ENCODE measurements around the gene DNASE2. TPM values are rescaled to one million over a fixed set of nuclear protein-coding genes. Genes with fewer than 3 reads are reported as not detected.

DNASE2 gene
- total and polyA plus RNA-seq, 2 of the 8 experiments (the other 6 are each of a cell fraction or from before 2014, with no cell fraction given): 33.2 to 48.2 TPM

DNA sequence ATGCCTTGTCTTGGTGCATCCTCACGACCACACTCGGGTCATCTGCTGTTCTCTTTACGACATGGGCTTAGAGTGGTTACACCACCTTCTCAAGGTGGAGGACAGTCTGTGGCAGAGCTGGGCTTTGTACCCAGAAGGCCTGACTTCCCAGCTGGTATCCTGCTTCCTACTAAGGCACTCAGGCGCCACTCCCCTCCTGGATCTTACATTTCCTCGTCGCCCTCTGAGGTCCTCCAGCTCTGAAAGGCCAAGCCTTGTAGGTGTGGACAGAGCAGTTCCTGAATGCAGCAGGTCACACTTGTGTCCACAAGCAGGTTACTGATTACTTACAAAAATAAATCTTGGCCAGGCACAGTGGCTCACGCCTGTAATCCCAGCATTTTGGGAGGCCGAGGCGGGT lies 25.9 kb upstream of the DNASE2 start:
- FAIRE-seq: no peak
- Histone ChIP-seq H2AFZ (ENCODE audit: low read length) (no peak overlapping the region), H3K56ac (replicated peaks; ENCODE audit: insufficient read length, low read depth, low read length) (no peak overlapping the region), H3K9ac (replicated peaks in 1 of 4; ENCODE audit: extremely low read depth in 1 of 4, low read depth in 3 of 4, low read length in 3 of 4) (no peak overlapping the region), H2BK15ac (ENCODE audit: low read length) (no peak overlapping the region), H3K79me1 (ENCODE audit: low read depth, low read length) (no peaks in the 10 kb centered on the region; the same call in 1 of the 2 replicates), H4K8ac (ENCODE audit: extremely low read depth, insufficient read depth, low read length) (no peak overlapping the region), H4K5ac (ENCODE audit: insufficient read length, low read depth, low read length) (no peak overlapping the region), H3K4me3 (ENCODE audit: extremely low read depth in 1 of 4, insufficient read depth in 2 of 4, low read depth in 3 of 4, low read length in 4 of 4) (no peak overlapping the region), H3K4me2 (ENCODE audit: insufficient read depth in 1 of 2, low read depth in 2 of 2, low read length in 2 of 2) (no peak overlapping the region), H3K4ac (replicated peaks; ENCODE audit: insufficient read length, low read depth, low read length) (no peak overlapping the region), H3K36me3 (ENCODE audit: control insufficient read depth in 2 of 4, insufficient read depth in 4 of 4, low read length in 3 of 4) (no peaks in the 10 kb centered on the region), H3K27ac (ENCODE audit: low read depth, low read length) (no peak overlapping the region), H3K14ac (ENCODE audit: insufficient read length) (no peak overlapping the region), H3K23me2 (ENCODE audit: low read depth, low read length) (no peaks in the 10 kb centered on the region), H2BK20ac (ENCODE audit: low read length) (no peak overlapping the region), H3K18ac (ENCODE audit: extremely low read depth, low read length) (no peak overlapping the region), H3K23ac (ENCODE audit: insufficient read length) (no peak overlapping the region), H2BK5ac (ENCODE audit: low read depth, low read length) (no peak overlapping the region), H3K79me2 (ENCODE audit: control insufficient read depth in 1 of 2, insufficient read depth in 2 of 2, low read length in 2 of 2) (no peaks in the 10 kb centered on the region), H3K9me3 (ENCODE audit: insufficient read depth in 2 of 2, low read depth in 1 of 2, low read length in 1 of 2) (no peaks in the 10 kb centered on the region), H2AK5ac (ENCODE audit: low read depth, low read length) (no peak overlapping the region), H4K91ac (replicated peaks; ENCODE audit: insufficient read length, low read length) (no peak overlapping the region), H2BK12ac (ENCODE audit: low read depth, low read length) (no peak overlapping the region), H3K4me1 (replicated peaks in 1 of 4; ENCODE audit: control insufficient read depth in 3 of 4, insufficient read depth in 4 of 4, low read length in 3 of 4) (peaks cover 0 to 1% (median under 1%) of the 10 kb centered on the region in 4 experiments; a peak in 2 of 7 replicates), H2BK120ac (replicated peaks; ENCODE audit: low read depth, low read length) (no peak overlapping the region), H3K27me3 (replicated peaks in 1 of 4; ENCODE audit: control insufficient read depth in 3 of 4, extremely low read depth in 1 of 4, insufficient read depth in 3 of 4, low read length in 3 of 4) (no peaks in the 10 kb centered on the region), H4K20me1 (replicated peaks in 1 of 2; ENCODE audit: control insufficient read depth in 1 of 2, insufficient read depth in 2 of 2, low read length in 2 of 2) (no peaks in the 10 kb centered on the region)
- ChIA-PET CTCF (ENCODE audit: partially characterized antibody) (interaction anchor here (0.7 to 2.5 kb wide), 6 partner anchors 9 to 183 kb away, joined by 3 to 9 read pairs (median 3); no protein-coding TSS in a partner anchor), POLR2A (ENCODE audit: partially characterized antibody) (interaction anchor here (0.7 to 15.0 kb wide), 11 partner anchors 9 to 62 kb away, joined by 3 to 180 read pairs (median 6); partner anchors contain the start of genes DNASE2, GCDH, RAD23A and SYCE2)
- no peak for DNase-seq (ENCODE audit: low read depth in 1 of 2, low spot score in 2 of 2)
- TF ChIP-seq SIRT6 (IDR thresholded peaks at IDR 0.05; ENCODE audit: low read length): no peak
- no peak for TF ChIP-seq SAP30 (IDR thresholded peaks at IDR 0.05; ENCODE audit: insufficient read depth, insufficient replicate concordance, low read length)
- no peak for TF ChIP-seq SRF (IDR thresholded peaks at IDR 0.05; ENCODE audit: low read depth, low read length)
- TF ChIP-seq HDAC2 (IDR thresholded peaks at IDR 0.05; ENCODE audit: borderline replicate concordance in 1 of 2, low read depth in 2 of 2, low read length in 2 of 2): no peak
- no peak for TF ChIP-seq CBX5 (IDR thresholded peaks at IDR 0.05; ENCODE audit: low read depth, low read length)
- no peak for TF ChIP-seq POU5F1 (IDR thresholded peaks at IDR 0.05; ENCODE audit: low read depth, low read length)
- TF ChIP-seq SIX5 (IDR thresholded peaks at IDR 0.05; ENCODE audit: low read depth, low read length): no peak
- TF ChIP-seq EGR1 (IDR thresholded peaks at IDR 0.05; ENCODE audit: borderline replicate concordance, low read depth, low read length): no peak
- no peak for TF ChIP-seq CHD2 (IDR thresholded peaks at IDR 0.05; ENCODE audit: low read length)
- no peak for TF ChIP-seq FOSL1 (IDR thresholded peaks at IDR 0.05; ENCODE audit: insufficient read depth, low read depth, low read length)
- TF ChIP-seq SP2 (IDR thresholded peaks at IDR 0.05; ENCODE audit: low read length): no peak
- WGBS, 2 experiments (ENCODE audit: extremely low coverage in 1 of 2, insufficient coverage in 1 of 2, insufficient read length in 1 of 2, insufficient replicate concordance in 2 of 2, low coverage in 1 of 2, low lambda C conversion rate in 2 of 2, missing lambda C conversion rate in 1 of 2): 95% methylated on average over 9 of the region's 9 CpGs; no CpG with 5 or more reads in 1 of the 2 experiments

Measured in H1 (cell line).